Astrocyte (in vitro differentiated cells and primary cell): ENCODE data around the gene TENM4.

Experiments
- CTCF ChIP-seq: IDR thresholded peaks from 2 replicates; pipeline ENCODE4 v1.5.1; 2011; ENCODE audit warnings: low read depth, mild to moderate bottlenecking, inconsistent platforms, low read length, moderate library complexity; ENCODE audit not compliant: insufficient read depth
- EZH2 ChIP-seq: IDR thresholded peaks from 2 replicates; pipeline ENCODE4 v1.6.1; 2012; ENCODE audit warnings: mild to moderate bottlenecking, low read length, inconsistent platforms; ENCODE audit not compliant: insufficient read depth

- TF ChIP-seq EZH2 (no peak), CTCF (no peak)
These were observed 357.5 kb downstream of the TENM4 start for GRCh38 chr11:79083352-79083751.
